Gastrocnemius medialis (tissue), 4 donors: Measurements from ENCODE around the gene ATF5.

Experiments used
- POLR2A ChIP-seq, 2 donors: fragments of 450-650 bp; IDR thresholded peaks; one replicate each; pipeline ENCODE4 v1.6.1; 2017; ENCODE audit warnings: antibody characterized with exemption in 2 of 2, mild to moderate bottlenecking in 2 of 2, moderate library complexity in 2 of 2
- TF ChIP-seq, protein P1 (sequence below), 5 experiments: fragments of 450-650 bp in 3 of 5; fragments of 200-600 bp in 2 of 5; sonication (generic) in 2 of 5; IDR thresholded peaks in 4 of 5; conservative IDR thresholded peaks in 1 of 5; 1 replicate in 4 of 5; 2 replicates in 1 of 5; pipeline ENCODE4 v1.5.1; 2016 to 2019; ENCODE audit warnings: antibody characterized with exemption in 5 of 5, mild to moderate bottlenecking in 3 of 5, moderate library complexity in 3 of 5

DNA sequence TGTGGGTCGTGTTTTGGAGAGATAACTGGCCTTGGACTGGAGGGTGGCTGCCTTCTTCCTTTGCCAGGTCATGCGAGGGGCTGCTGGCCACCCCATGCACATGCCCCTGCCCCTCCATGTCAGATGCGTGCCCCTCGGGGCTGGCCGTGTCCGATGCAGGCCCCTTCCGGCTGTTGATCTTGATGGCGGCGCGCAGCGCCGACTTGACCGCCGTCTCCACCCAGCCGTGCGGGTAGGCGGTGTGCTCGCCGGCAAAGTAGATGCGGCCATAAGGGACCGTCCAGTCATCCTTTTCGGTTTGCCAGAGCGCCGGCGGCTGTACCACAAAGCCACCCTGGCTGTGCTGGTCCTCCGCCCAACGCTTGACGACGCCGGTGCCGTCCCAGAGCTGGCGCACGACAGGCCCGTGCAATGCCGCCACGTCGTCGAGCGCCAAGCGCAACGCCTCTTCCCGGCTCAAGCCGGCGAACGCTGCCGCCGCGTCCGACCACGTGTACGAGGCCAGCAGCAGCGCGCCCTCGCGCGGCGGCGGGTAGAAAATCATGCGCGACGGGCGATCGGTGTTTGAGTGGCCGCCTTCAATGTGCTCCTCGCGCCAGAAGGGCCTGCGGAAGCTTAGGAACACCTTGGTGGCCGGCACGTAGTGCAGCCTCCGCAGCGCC lies 39.2 kb upstream of the ATF5 start:
- TF ChIP-seq, protein P1, sequence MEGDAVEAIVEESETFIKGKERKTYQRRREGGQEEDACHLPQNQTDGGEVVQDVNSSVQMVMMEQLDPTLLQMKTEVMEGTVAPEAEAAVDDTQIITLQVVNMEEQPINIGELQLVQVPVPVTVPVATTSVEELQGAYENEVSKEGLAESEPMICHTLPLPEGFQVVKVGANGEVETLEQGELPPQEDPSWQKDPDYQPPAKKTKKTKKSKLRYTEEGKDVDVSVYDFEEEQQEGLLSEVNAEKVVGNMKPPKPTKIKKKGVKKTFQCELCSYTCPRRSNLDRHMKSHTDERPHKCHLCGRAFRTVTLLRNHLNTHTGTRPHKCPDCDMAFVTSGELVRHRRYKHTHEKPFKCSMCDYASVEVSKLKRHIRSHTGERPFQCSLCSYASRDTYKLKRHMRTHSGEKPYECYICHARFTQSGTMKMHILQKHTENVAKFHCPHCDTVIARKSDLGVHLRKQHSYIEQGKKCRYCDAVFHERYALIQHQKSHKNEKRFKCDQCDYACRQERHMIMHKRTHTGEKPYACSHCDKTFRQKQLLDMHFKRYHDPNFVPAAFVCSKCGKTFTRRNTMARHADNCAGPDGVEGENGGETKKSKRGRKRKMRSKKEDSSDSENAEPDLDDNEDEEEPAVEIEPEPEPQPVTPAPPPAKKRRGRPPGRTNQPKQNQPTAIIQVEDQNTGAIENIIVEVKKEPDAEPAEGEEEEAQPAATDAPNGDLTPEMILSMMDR (IDR thresholded peaks at IDR 0.05 in 4 of 5, conservative IDR thresholded peaks at IDR 0.05 in 1 of 5), result peak; percentile 53 to 85 (median 80)
- no peak for TF ChIP-seq POLR2A (IDR thresholded peaks at IDR 0.05)
